HepG2 (cell line): Measurements from ENCODE around the gene RAB36. TPM values are rescaled to one million over a fixed set of nuclear protein-coding genes. Genes with fewer than 3 reads are reported as not detected.

ENCODE experiments used
- ARID3A ChIP-seq: IDR thresholded peaks from 2 replicates; pipeline ENCODE4 v1.6.1; 2012; ENCODE audit warnings: low read depth, low read length, improper control_type of control experiment
- BCL3 ChIP-seq: sonication (generic); formaldehyde crosslinking; IDR thresholded peaks from 2 replicates; pipeline ENCODE4 v1.5.1; 2020; ENCODE audit warnings: mild to moderate bottlenecking, missing genetic modification reagents, moderate library complexity
- DR1 ChIP-seq: sonication (generic); formaldehyde crosslinking; IDR thresholded peaks from 2 replicates; pipeline ENCODE4 v1.8.0; 2021; ENCODE audit warnings: mild to moderate bottlenecking, missing genetic modification reagents, inconsistent platforms
- HMGXB3 ChIP-seq: sonication (generic); formaldehyde crosslinking; IDR thresholded peaks from 2 replicates; pipeline ENCODE4 v1.4.0; 2020; ENCODE audit warnings: missing genetic modification reagents, borderline replicate concordance
- MED8 ChIP-seq: sonication (generic); formaldehyde crosslinking; IDR thresholded peaks from 2 replicates; pipeline ENCODE4 v1.8.1; 2023; ENCODE audit warnings: mild to moderate bottlenecking, missing genetic modification reagents; ENCODE audit not compliant: insufficient replicate concordance
- NFYB ChIP-seq: sonication (generic); formaldehyde crosslinking; IDR thresholded peaks from 2 replicates; pipeline ENCODE4 v1.4.0; 2020; ENCODE audit warnings: missing genetic modification reagents
- NFYC ChIP-seq: IDR thresholded peaks from 2 replicates; pipeline ENCODE4 v1.6.1; 2016; ENCODE audit warnings: missing genetic modification reagents, missing compliant biosample characterization
- REPIN1 ChIP-seq: sonication (generic); formaldehyde crosslinking; IDR thresholded peaks from 2 replicates; pipeline ENCODE4 v1.8.0; 2022; ENCODE audit warnings: missing genetic modification reagents, low read depth, mild to moderate bottlenecking, borderline replicate concordance
- SP5 ChIP-seq: IDR thresholded peaks from 2 replicates; pipeline ENCODE4 v1.6.1; 2016; ENCODE audit warnings: low read depth, borderline replicate concordance
- TEAD3 ChIP-seq: optimal IDR thresholded peaks from 2 replicates; pipeline ENCODE3; 2016; ENCODE audit warnings: borderline replicate concordance
- ZBTB7A ChIP-seq: sonication (generic); formaldehyde crosslinking; IDR thresholded peaks from 2 replicates; pipeline ENCODE4 v1.8.0; 2022; ENCODE audit warnings: mild to moderate bottlenecking, missing genetic modification reagents
- ZFP1 ChIP-seq: IDR thresholded peaks from 2 replicates; pipeline ENCODE4 v1.6.1; 2016
- ZIK1 ChIP-seq: sonication (generic); formaldehyde crosslinking; IDR thresholded peaks from 2 replicates; pipeline ENCODE4 v1.5.0; 2020; ENCODE audit warnings: mild to moderate bottlenecking, low read depth, missing genetic modification reagents, borderline replicate concordance
- ZMYM3 ChIP-seq: sonication (generic); formaldehyde crosslinking; IDR thresholded peaks from 2 replicates; pipeline ENCODE4 v1.5.1; 2020; ENCODE audit warnings: mild to moderate bottlenecking, missing genetic modification reagents
- ZNF33B ChIP-seq: sonication (generic); formaldehyde crosslinking; IDR thresholded peaks from 2 replicates; pipeline ENCODE4 v1.5.1; 2020; ENCODE audit warnings: mild to moderate bottlenecking, missing genetic modification reagents
- ZNF749 ChIP-seq: sonication (generic); formaldehyde crosslinking; IDR thresholded peaks from 2 replicates; pipeline ENCODE4 v1.8.0; 2022; ENCODE audit warnings: mild to moderate bottlenecking, missing genetic modification reagents, moderate library complexity, borderline replicate concordance
- ZNF800 ChIP-seq: sonication (generic); formaldehyde crosslinking; IDR thresholded peaks from 2 replicates; pipeline ENCODE4 v1.4.0; 2020; ENCODE audit warnings: missing genetic modification reagents
- polyA plus RNA-seq, 8 experiments: library from polyadenylated mRNA; depleted of rRNA in 3 of 8; stranded (reverse) in 7 of 8; unstranded in 1 of 8; fragments of >200 nt; fragmentation: Illumina TruSeq in 4 of 8; extraction: Trizol in 4 of 8; gene quantifications; 2 replicates each; pipeline versions ENCODE4 v1.2.1 to v1.2.3, GENCODE V29; 2011 to 2016; ENCODE audit warnings: low read depth in 4 of 8, missing spikeins in 1 of 8, mixed read lengths in 1 of 8; ENCODE audit not compliant: insufficient read depth in 1 of 8
- total RNA-seq, 5 experiments: library from RNA; depleted of rRNA; stranded (reverse); fragments of >200 nt; fragmentation: Illumina TruSeq; extraction: Trizol; gene quantifications; 2 replicates each; pipeline ENCODE4 v1.2.3, GENCODE V29; 2016; ENCODE audit warnings: low read depth in 1 of 5

The RAB36 gene
- total and polyA plus RNA-seq, 2 of the 13 experiments (the other 11 are each of a cell fraction or from before 2014, with no cell fraction given): 0.24 to 0.86 TPM

- TF ChIP-seq NFYC (CRISPR knock-in tag) (no peak), TEAD3 (CRISPR knock-in tag) (peak; percentile 57), BCL3 (CRISPR knock-in tag) (no peak), HMGXB3 (CRISPR knock-in tag) (no peak), DR1 (CRISPR knock-in tag) (no peak), ZFP1 (CRISPR knock-in tag) (no peak), ZNF749 (no peak), SP5 (CRISPR knock-in tag) (peak; percentile 36; the same call in 1 of the 2 replicates), NFYB (CRISPR knock-in tag) (no peak), ARID3A (no peak), REPIN1 (CRISPR knock-in tag) (no peak; the same call in 1 of the 2 replicates), ZBTB7A (CRISPR knock-in tag) (no peak), MED8 (no peak), ZNF33B (peak; percentile 82; the same call in 1 of the 2 replicates), ZMYM3 (CRISPR knock-in tag) (no peak), ZIK1 (CRISPR knock-in tag) (no peak), ZNF800 (CRISPR knock-in tag) (no peak)
These were observed 33.4 kb downstream of the RAB36 start (continued) for GRCh38 chr22:23178512-23179254.
